ENCODE measurements around the gene SNRNP27.

GRCh38 chr2:69923116-69923515, 29.4 kb downstream of the SNRNP27 start:
- no peak for TF ChIP-seq CTCF (IDR thresholded peaks at IDR 0.05)
- TF ChIP-seq POLR2A (IDR thresholded peaks at IDR 0.05): no peak
